OCI-LY1 (cell line): ENCODE measurements around the gene TTLL11.

Experiments
- EZH2 ChIP-seq: fragments of 200-600 bp; sonication (generic), shearing (Covaris generic); IDR thresholded peaks from 2 replicates; pipeline ENCODE4 v1.8.0; 2017; ENCODE audit warnings: borderline replicate concordance, mixed run types, mild to moderate bottlenecking, antibody characterized with exemption, low read length, moderate library complexity, mixed read lengths
- TF ChIP-seq, protein P1 (sequence below): fragments of 200-600 bp; sonication (generic), shearing (Covaris generic); IDR thresholded peaks from 2 replicates; pipeline ENCODE4 v1.5.1; 2017; ENCODE audit warnings: mild to moderate bottlenecking, antibody characterized with exemption, low read length, moderate library complexity, mixed read lengths

DNA sequence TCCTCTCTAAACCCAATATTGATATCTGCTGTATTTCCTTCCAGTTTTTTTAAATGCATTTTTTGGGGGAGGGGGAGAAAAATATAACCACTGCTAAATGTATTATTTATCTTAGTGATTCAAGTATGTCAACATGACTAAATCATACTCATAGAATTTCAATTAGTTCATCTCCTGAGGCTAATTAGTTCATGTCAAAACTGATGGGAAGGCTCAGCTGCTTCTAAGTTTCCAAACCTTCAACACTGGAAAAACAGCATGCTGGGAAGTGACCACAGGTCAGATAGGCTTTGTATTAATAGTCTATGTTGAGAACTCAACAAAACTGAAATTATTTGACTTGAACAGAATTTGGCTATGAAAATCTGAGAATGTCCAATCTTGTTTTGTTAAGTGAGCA, 118.7 kb downstream of the TTLL11 start:
- TF ChIP-seq, protein P1, sequence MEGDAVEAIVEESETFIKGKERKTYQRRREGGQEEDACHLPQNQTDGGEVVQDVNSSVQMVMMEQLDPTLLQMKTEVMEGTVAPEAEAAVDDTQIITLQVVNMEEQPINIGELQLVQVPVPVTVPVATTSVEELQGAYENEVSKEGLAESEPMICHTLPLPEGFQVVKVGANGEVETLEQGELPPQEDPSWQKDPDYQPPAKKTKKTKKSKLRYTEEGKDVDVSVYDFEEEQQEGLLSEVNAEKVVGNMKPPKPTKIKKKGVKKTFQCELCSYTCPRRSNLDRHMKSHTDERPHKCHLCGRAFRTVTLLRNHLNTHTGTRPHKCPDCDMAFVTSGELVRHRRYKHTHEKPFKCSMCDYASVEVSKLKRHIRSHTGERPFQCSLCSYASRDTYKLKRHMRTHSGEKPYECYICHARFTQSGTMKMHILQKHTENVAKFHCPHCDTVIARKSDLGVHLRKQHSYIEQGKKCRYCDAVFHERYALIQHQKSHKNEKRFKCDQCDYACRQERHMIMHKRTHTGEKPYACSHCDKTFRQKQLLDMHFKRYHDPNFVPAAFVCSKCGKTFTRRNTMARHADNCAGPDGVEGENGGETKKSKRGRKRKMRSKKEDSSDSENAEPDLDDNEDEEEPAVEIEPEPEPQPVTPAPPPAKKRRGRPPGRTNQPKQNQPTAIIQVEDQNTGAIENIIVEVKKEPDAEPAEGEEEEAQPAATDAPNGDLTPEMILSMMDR: no peak
- TF ChIP-seq EZH2: no peak
